SK-N-MC (cell line): ENCODE measurements around the gene TMEM109.

ENCODE experiments used
- EZH2 ChIP-seq: fragments of 200-600 bp; sonication (generic); IDR thresholded peaks from one replicate; pipeline ENCODE4 v1.6.1; 2017; ENCODE audit warnings: antibody characterized with exemption
- POLR2AphosphoS5 ChIP-seq: IDR thresholded peaks from 2 replicates; pipeline ENCODE4 v1.6.1; 2012; ENCODE audit warnings: mild to moderate bottlenecking, low read depth, low read length, borderline replicate concordance

DNA sequence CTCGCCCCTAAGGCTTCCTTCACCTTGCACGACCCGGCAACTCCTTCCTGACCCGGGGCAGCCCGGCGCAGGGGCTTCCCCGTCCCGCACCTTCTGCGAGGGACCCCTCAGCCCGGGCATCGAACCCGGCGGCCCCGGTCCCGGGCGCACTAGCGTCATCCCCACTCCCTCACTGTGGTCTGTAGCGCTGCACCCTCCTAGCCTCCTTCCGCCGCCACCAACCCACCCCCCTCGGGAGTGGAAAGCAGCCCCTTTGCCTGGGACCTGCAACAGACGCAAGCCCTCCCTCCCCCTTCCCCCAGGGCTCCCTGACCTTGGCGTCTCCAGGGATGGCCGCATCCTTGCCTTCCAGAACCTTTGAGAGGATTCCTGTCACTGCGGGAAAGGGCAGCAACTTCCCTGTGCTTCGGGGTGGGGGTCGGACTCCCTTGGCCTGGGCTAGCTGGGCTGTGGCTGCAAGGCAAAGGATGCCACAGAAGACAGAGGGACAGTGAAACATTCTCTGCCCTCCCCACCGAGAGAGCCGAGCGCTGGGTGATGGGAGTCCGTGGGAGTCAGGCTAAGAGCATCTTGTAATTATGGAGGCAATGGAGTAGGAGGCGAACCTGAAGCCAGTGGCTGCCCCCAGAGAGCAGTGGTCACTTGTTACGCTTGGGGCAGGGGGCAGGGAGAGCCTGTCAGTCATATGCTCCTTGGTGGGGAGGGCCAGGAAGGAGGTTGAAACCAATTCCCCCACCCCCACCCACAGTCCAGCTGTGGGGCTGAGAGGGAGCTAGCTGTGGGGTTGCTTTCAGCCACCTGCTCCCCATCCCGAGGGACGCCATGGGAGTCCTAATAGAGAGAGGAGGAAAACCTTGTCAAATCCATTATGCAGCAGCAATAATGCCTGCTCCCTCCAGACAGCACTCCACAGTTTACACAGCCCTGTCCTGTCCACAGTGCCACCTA, 11.2 kb downstream of the TMEM109 start:
- TF ChIP-seq POLR2AphosphoS5: no peak
- TF ChIP-seq EZH2: no peak
